WTC11 (cell line): ENCODE measurements around the gene SRP14. TPM values are rescaled to one million over a fixed set of nuclear protein-coding genes. Genes with fewer than 3 reads are reported as not detected.
A peak's percentile ranks its signal among the peaks of the same experiment; 100 is the strongest.

Experiments
- ATAC-seq: fragments of 200-7000 bp; cut with Tn5 transposase; 2 replicates; pipeline ENCODE4 v1.10.0; 2021; ENCODE audit warnings: mild to moderate bottlenecking, moderate library complexity
- CTCF ChIA-PET: fragments of 300-600 bp; sonication (Branson Sonifier 250); formaldehyde crosslinking; loops from one replicate; lab custom pipeline; 2021; ENCODE audit warnings: antibody characterized with exemption; lab: Charles Lee
- POLR2A ChIA-PET: fragments of 350-600 bp; sonication (Branson Sonifier 250); formaldehyde crosslinking; loops from one replicate; lab custom pipeline; 2021; ENCODE audit warnings: antibody characterized with exemption; lab: Charles Lee
- DNase-seq: peaks from one replicate; pipeline ENCODE4 v3.0.0; 2021; ENCODE audit warnings: low spot score
- H3K27ac Mint-ChIP-seq: 2 replicates; pipeline ENCODE4 v1.8.0; 2021; ENCODE audit warnings: mixed read lengths
- H3K27me3 Mint-ChIP-seq: 2 replicates; pipeline ENCODE4 v1.8.0; 2021; ENCODE audit warnings: low read depth, mild to moderate bottlenecking, moderate library complexity, mixed read lengths
- H3K36me3 Mint-ChIP-seq: 2 replicates; pipeline ENCODE4 v1.8.0; 2021; ENCODE audit warnings: mixed read lengths
- H3K4me1 Mint-ChIP-seq: 2 replicates; pipeline ENCODE4 v1.8.0; 2022; ENCODE audit warnings: mixed read lengths
- H3K4me3 Mint-ChIP-seq: 2 replicates; pipeline ENCODE4 v1.8.0; 2021; ENCODE audit warnings: mild to moderate bottlenecking, moderate library complexity, mixed read lengths
- H3K9me3 Mint-ChIP-seq: 2 replicates; pipeline ENCODE4 v1.8.0; 2021; ENCODE audit warnings: mixed read lengths
- CREB1 ChIP-seq: sonication (generic); formaldehyde crosslinking; IDR thresholded peaks from 2 replicates; pipeline ENCODE4 v1.8.0; 2023; ENCODE audit warnings: mild to moderate bottlenecking, missing genetic modification reagents
- FOXJ3 ChIP-seq: sonication (generic); formaldehyde crosslinking; IDR thresholded peaks from 2 replicates; pipeline ENCODE4 v1.9.0; 2021; ENCODE audit warnings: missing genetic modification reagents, mild to moderate bottlenecking, borderline replicate concordance
- FOXP1 ChIP-seq: sonication (generic); formaldehyde crosslinking; IDR thresholded peaks from 2 replicates; pipeline ENCODE4 v1.8.0; 2022; ENCODE audit warnings: missing genetic modification reagents, mild to moderate bottlenecking, moderate library complexity, borderline replicate concordance
- HMGA2 ChIP-seq: fragments of 250-450 bp; sonication (Bioruptor Pico); IDR thresholded peaks from 2 replicates; pipeline ENCODE4 v1.4.0; 2021; ENCODE audit warnings: mild to moderate bottlenecking, moderate library complexity
- KAT7 ChIP-seq: sonication (generic); formaldehyde crosslinking; IDR thresholded peaks from 2 replicates; pipeline ENCODE4 v1.8.1; 2023; ENCODE audit warnings: missing genetic modification reagents, mild to moderate bottlenecking, borderline replicate concordance
- MYBL2 ChIP-seq: sonication (generic); formaldehyde crosslinking; IDR thresholded peaks from 2 replicates; pipeline ENCODE4 v1.8.1; 2023; ENCODE audit warnings: mild to moderate bottlenecking, moderate library complexity, missing genetic modification reagents
- NFYB ChIP-seq: sonication (generic); formaldehyde crosslinking; conservative IDR thresholded peaks from 2 replicates; pipeline ENCODE4 v1.8.0; 2022; ENCODE audit warnings: low read depth, missing genetic modification reagents
- NR2C2 ChIP-seq: sonication (generic); formaldehyde crosslinking; IDR thresholded peaks from 2 replicates; pipeline ENCODE4 v1.8.0; 2022; ENCODE audit warnings: mild to moderate bottlenecking, missing genetic modification reagents
- NR3C1 ChIP-seq: sonication (generic); formaldehyde crosslinking; conservative IDR thresholded peaks from 2 replicates; pipeline ENCODE4 v1.8.1; 2023; ENCODE audit warnings: low read depth, mild to moderate bottlenecking, missing genetic modification reagents
- OVOL2 ChIP-seq: fragments of 250-450 bp; sonication (Bioruptor Pico); IDR thresholded peaks from 2 replicates; pipeline ENCODE4 v1.9.0; 2021; ENCODE audit warnings: mild to moderate bottlenecking, borderline replicate concordance
- PRRX2 ChIP-seq: fragments of 250-450 bp; sonication (Bioruptor Pico); IDR thresholded peaks from 2 replicates; pipeline ENCODE4 v1.8.0; 2021; ENCODE audit warnings: mild to moderate bottlenecking
- RELA ChIP-seq: sonication (generic); formaldehyde crosslinking; IDR thresholded peaks from 2 replicates; pipeline ENCODE4 v1.8.1; 2022; ENCODE audit warnings: missing genetic modification reagents, mild to moderate bottlenecking, borderline replicate concordance
- SMAD3 ChIP-seq: sonication (generic); formaldehyde crosslinking; IDR thresholded peaks from 2 replicates; pipeline ENCODE4 v1.8.0; 2022; ENCODE audit warnings: missing genetic modification reagents, mild to moderate bottlenecking, borderline replicate concordance
- SMAD4 ChIP-seq: sonication (generic); formaldehyde crosslinking; IDR thresholded peaks from 2 replicates; pipeline ENCODE4 v1.8.0; 2022; ENCODE audit warnings: mild to moderate bottlenecking, missing genetic modification reagents
- SP1 ChIP-seq: sonication (generic); formaldehyde crosslinking; conservative IDR thresholded peaks from 2 replicates; pipeline ENCODE4 v1.8.1; 2022; ENCODE audit warnings: missing genetic modification reagents
- TEAD1 ChIP-seq: sonication (generic); formaldehyde crosslinking; IDR thresholded peaks from 2 replicates; pipeline ENCODE4 v1.8.0; 2022; ENCODE audit warnings: mild to moderate bottlenecking, missing genetic modification reagents
- ZNF263 ChIP-seq: sonication (generic); formaldehyde crosslinking; IDR thresholded peaks from 2 replicates; pipeline ENCODE4 v1.8.1; 2022; ENCODE audit warnings: low read depth, mild to moderate bottlenecking, moderate library complexity, missing genetic modification reagents
- ZNF396 ChIP-seq: fragments of 250-450 bp; sonication (Bioruptor Pico); IDR thresholded peaks from 2 replicates; pipeline ENCODE4 v1.8.0; 2021; ENCODE audit warnings: mild to moderate bottlenecking, moderate library complexity, borderline replicate concordance
- total RNA-seq: library from RNA; stranded (reverse); gene quantifications from 3 replicates; pipeline ENCODE4 v1.2.3, GENCODE V29; 2021
- TF ChIP-seq, protein P1 (sequence below): fragments of 200-600 bp; IDR thresholded peaks from 2 replicates; pipeline ENCODE4 v1.8.0; 2022; ENCODE audit warnings: antibody characterized with exemption
- TF ChIP-seq, protein P2 (sequence below): sonication (generic); formaldehyde crosslinking; IDR thresholded peaks from 2 replicates; pipeline ENCODE4 v1.8.1; 2023; ENCODE audit warnings: mild to moderate bottlenecking, missing genetic modification reagents, moderate library complexity
- TF ChIP-seq, protein P3 (sequence below): sonication (generic); formaldehyde crosslinking; IDR thresholded peaks from 2 replicates; pipeline ENCODE4 v1.8.1; 2022; ENCODE audit warnings: mild to moderate bottlenecking, missing genetic modification reagents, moderate library complexity, borderline replicate concordance
- TF ChIP-seq, protein P4 (sequence below): sonication (generic); formaldehyde crosslinking; IDR thresholded peaks from 2 replicates; pipeline ENCODE4 v1.8.0; 2022; ENCODE audit warnings: mild to moderate bottlenecking, missing genetic modification reagents
- TF ChIP-seq, protein P5 (sequence below): sonication (generic); formaldehyde crosslinking; IDR thresholded peaks from 2 replicates; pipeline ENCODE4 v1.8.1; 2023; ENCODE audit warnings: mild to moderate bottlenecking, missing genetic modification reagents
- TF ChIP-seq, protein P6 (sequence below): fragments of 250-450 bp; sonication (Bioruptor Pico); IDR thresholded peaks from 2 replicates; pipeline ENCODE4 v1.9.0; 2021; ENCODE audit warnings: moderate library complexity, mild to moderate bottlenecking, inconsistent platforms, borderline replicate concordance

Gene SRP14
- total RNA-seq, 1 experiment from 2014 or later = 190 TPM

DNA sequence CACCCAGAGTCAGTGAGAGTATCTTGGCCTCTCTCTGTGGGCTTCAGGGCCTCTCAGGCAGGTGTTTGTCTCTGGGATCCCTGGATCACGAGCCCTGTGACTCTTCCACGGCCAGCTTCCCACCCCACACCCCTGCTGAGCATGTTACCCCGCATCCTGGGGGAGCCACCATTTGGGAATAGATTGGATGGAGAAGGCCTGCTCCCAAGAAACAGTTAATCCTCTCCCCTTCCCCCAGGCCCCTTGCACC, 15.5 kb upstream of the SRP14 start:
- Mint-ChIP-seq H3K4me1 (peaks cover 30% of the 10 kb centered on the region), H3K27me3 (no peaks in the 10 kb centered on the region), H3K36me3 (no peaks in the 10 kb centered on the region), H3K4me3 (no peak overlapping the region), H3K27ac (no peak overlapping the region), H3K9me3 (no peaks in the 10 kb centered on the region)
- TF ChIP-seq ZNF396 = no peak
- TF ChIP-seq, protein P1, sequence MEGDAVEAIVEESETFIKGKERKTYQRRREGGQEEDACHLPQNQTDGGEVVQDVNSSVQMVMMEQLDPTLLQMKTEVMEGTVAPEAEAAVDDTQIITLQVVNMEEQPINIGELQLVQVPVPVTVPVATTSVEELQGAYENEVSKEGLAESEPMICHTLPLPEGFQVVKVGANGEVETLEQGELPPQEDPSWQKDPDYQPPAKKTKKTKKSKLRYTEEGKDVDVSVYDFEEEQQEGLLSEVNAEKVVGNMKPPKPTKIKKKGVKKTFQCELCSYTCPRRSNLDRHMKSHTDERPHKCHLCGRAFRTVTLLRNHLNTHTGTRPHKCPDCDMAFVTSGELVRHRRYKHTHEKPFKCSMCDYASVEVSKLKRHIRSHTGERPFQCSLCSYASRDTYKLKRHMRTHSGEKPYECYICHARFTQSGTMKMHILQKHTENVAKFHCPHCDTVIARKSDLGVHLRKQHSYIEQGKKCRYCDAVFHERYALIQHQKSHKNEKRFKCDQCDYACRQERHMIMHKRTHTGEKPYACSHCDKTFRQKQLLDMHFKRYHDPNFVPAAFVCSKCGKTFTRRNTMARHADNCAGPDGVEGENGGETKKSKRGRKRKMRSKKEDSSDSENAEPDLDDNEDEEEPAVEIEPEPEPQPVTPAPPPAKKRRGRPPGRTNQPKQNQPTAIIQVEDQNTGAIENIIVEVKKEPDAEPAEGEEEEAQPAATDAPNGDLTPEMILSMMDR = no peak
- no peak for TF ChIP-seq MYBL2 (CRISPR knock-in tag)
- no peak for TF ChIP-seq SP1 (CRISPR knock-in tag)
- TF ChIP-seq TEAD1 (CRISPR knock-in tag) = no peak
- TF ChIP-seq, protein P2, sequence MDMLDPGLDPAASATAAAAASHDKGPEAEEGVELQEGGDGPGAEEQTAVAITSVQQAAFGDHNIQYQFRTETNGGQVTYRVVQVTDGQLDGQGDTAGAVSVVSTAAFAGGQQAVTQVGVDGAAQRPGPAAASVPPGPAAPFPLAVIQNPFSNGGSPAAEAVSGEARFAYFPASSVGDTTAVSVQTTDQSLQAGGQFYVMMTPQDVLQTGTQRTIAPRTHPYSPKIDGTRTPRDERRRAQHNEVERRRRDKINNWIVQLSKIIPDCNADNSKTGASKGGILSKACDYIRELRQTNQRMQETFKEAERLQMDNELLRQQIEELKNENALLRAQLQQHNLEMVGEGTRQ = no peak
- TF ChIP-seq PRRX2 (CRISPR knock-in tag) = no peak
- TF ChIP-seq KAT7 = no peak
- TF ChIP-seq CREB1 (CRISPR knock-in tag) = no peak
- ChIA-PET CTCF (interaction anchor here (0.9 to 5.9 kb wide), 4 partner anchors 9 to 225 kb away, joined by 3 to 48 read pairs (median 5); no protein-coding TSS in a partner anchor), POLR2A (interaction anchor here (0.6 kb wide), 1 partner anchor 674 kb away, joined by 4 read pairs; no protein-coding TSS in a partner anchor)
- ATAC-seq = no peak
- DNase-seq = no peak

DNA sequence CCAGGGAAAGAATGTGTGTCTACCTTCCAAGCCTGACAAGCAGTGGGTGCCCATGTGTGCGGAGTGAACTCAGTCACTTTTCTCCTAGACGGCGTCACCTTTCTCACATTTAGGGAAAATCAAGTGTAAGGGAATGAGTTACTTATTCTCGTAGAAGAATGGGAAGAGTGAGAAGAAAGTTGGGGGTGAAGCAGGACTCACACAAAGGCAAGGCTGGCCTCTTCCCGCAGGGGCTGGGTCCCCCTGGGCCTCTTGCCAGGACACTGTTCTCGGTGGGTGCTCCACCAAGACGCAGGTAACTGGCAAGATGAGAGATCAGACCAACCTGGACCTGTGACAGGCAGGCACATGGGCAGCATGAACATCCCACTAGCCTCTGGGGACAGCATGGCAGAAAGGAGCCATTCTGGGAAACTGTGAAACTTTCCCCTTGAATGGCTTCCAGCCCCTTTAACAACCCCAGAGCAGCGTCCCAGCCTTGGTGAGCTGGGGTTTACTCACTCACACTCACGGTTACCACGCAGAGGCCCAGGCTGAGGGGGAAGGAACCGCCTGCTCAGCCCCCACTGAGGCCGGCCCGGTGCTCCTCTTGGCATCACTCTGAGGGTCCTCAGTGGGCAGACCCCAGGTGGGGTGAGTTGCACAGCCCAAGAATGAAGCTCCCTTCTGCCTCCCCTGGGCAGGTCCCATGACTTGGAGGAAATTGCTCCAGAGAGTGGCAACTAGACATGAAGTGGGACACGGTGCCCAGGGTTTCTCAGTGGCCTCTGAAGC, 15.0 kb upstream of the SRP14 start:
- DNase-seq (no peak), ATAC-seq (no peak)
- POLR2A ChIA-PET = interaction anchor here (0.6 kb wide), 1 partner anchor 675 kb away, joined by 4 read pairs; no protein-coding TSS in a partner anchor
- Mint-ChIP-seq H3K27me3 (no peaks in the 10 kb centered on the region), H3K36me3 (no peaks in the 10 kb centered on the region), H3K9me3 (no peaks in the 10 kb centered on the region), H3K4me1 (peaks cover 30% of the 10 kb centered on the region), H3K4me3 (no peak overlapping the region), H3K27ac (peak overlapping the region; percentile 17; the same call in 1 of the 2 replicates)
- CTCF ChIA-PET = interaction anchor here (0.9 to 5.9 kb wide), 4 partner anchors 8 to 225 kb away, joined by 3 to 48 read pairs (median 5); no protein-coding TSS in a partner anchor
- TF ChIP-seq OVOL2 (CRISPR knock-in tag) (no peak), NFYB (CRISPR knock-in tag) (no peak), NR2C2 (no peak), ZNF263 (CRISPR knock-in tag) (no peak), RELA (CRISPR knock-in tag) (no peak), SMAD3 (CRISPR knock-in tag) (no peak), FOXJ3 (CRISPR knock-in tag) (no peak), SMAD4 (CRISPR knock-in tag) (no peak), HMGA2 (CRISPR knock-in tag) (no peak), NR3C1 (CRISPR knock-in tag) (no peak), FOXP1 (CRISPR knock-in tag) (no peak), KAT7 (no peak)
- TF ChIP-seq, protein P3, sequence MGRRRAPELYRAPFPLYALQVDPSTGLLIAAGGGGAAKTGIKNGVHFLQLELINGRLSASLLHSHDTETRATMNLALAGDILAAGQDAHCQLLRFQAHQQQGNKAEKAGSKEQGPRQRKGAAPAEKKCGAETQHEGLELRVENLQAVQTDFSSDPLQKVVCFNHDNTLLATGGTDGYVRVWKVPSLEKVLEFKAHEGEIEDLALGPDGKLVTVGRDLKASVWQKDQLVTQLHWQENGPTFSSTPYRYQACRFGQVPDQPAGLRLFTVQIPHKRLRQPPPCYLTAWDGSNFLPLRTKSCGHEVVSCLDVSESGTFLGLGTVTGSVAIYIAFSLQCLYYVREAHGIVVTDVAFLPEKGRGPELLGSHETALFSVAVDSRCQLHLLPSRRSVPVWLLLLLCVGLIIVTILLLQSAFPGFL (CRISPR knock-in tag) = no peak
- TF ChIP-seq, protein P1 = no peak
- TF ChIP-seq, protein P4, sequence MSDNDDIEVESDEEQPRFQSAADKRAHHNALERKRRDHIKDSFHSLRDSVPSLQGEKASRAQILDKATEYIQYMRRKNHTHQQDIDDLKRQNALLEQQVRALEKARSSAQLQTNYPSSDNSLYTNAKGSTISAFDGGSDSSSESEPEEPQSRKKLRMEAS (CRISPR knock-in tag) = no peak
- TF ChIP-seq, protein P5, sequence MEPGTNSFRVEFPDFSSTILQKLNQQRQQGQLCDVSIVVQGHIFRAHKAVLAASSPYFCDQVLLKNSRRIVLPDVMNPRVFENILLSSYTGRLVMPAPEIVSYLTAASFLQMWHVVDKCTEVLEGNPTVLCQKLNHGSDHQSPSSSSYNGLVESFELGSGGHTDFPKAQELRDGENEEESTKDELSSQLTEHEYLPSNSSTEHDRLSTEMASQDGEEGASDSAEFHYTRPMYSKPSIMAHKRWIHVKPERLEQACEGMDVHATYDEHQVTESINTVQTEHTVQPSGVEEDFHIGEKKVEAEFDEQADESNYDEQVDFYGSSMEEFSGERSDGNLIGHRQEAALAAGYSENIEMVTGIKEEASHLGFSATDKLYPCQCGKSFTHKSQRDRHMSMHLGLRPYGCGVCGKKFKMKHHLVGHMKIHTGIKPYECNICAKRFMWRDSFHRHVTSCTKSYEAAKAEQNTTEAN (CRISPR knock-in tag) = no peak
- TF ChIP-seq, protein P6, sequence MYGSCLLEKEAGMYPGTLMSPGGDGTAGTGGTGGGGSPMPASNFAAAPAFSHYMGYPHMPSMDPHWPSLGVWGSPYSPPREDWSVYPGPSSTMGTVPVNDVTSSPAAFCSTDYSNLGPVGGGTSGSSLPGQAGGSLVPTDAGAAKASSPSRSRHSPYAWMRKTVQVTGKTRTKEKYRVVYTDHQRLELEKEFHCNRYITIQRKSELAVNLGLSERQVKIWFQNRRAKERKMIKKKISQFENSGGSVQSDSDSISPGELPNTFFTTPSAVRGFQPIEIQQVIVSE (CRISPR knock-in tag) = no peak
